ENCODE data around the gene TMEM54.

TMEM54 gene

GRCh38 chr1:32948390-32948722 lies 47.2 kb upstream of the TMEM54 start:
- DNase-seq (ENCODE audit: low read depth in 1 of 2, low spot score in 1 of 2), result no peak
- TF ChIP-seq SPI1 (IDR thresholded peaks at IDR 0.05; ENCODE audit: borderline replicate concordance, low read depth) (no peak), GABPA (IDR thresholded peaks at IDR 0.05; ENCODE audit: low read depth) (no peak), REST (IDR thresholded peaks at IDR 0.05; ENCODE audit: insufficient replicate concordance, low read depth) (no peak), POLR2AphosphoS5 (IDR thresholded peaks at IDR 0.05; ENCODE audit: low read depth) (no peak), CTCF (IDR thresholded peaks at IDR 0.05; ENCODE audit: insufficient read depth, low read length) (no peak)
- Histone ChIP-seq H3K27me3 (ENCODE audit: insufficient read depth, poor library complexity, severe bottlenecking) (no peaks in the 10 kb centered on the region), H3K27ac (replicated peaks) (no peak overlapping the region), H3K4me3 (replicated peaks; ENCODE audit: insufficient read depth, low read length) (no peak overlapping the region)

GRCh38 chr1:32947669-32948389 lies 46.6 kb upstream of the TMEM54 start:
- Histone ChIP-seq H3K27ac (replicated peaks) (no peak overlapping the region), H3K27me3 (ENCODE audit: insufficient read depth, poor library complexity, severe bottlenecking) (no peaks in the 10 kb centered on the region), H3K4me3 (replicated peaks; ENCODE audit: insufficient read depth, low read length) (no peak overlapping the region)
- TF ChIP-seq CTCF (IDR thresholded peaks at IDR 0.05; ENCODE audit: insufficient read depth, low read length) (no peak), SPI1 (IDR thresholded peaks at IDR 0.05; ENCODE audit: borderline replicate concordance, low read depth) (no peak), POLR2AphosphoS5 (IDR thresholded peaks at IDR 0.05; ENCODE audit: low read depth) (no peak), REST (IDR thresholded peaks at IDR 0.05; ENCODE audit: insufficient replicate concordance, low read depth) (no peak), GABPA (IDR thresholded peaks at IDR 0.05; ENCODE audit: low read depth) (no peak)
- no peak for DNase-seq (ENCODE audit: low read depth in 1 of 2, low spot score in 1 of 2)

GRCh38 chr1:32946413-32946812 lies 45.2 kb upstream of the TMEM54 start:
- Histone ChIP-seq H3K27me3 (ENCODE audit: insufficient read depth, poor library complexity, severe bottlenecking) (no peaks in the 10 kb centered on the region), H3K27ac (replicated peaks) (no peak overlapping the region), H3K4me3 (replicated peaks; ENCODE audit: insufficient read depth, low read length) (no peak overlapping the region)
- DNase-seq (ENCODE audit: low read depth in 1 of 2, low spot score in 1 of 2), result no peak
- TF ChIP-seq POLR2AphosphoS5 (IDR thresholded peaks at IDR 0.05; ENCODE audit: low read depth), result no peak
- no peak for TF ChIP-seq SPI1 (IDR thresholded peaks at IDR 0.05; ENCODE audit: borderline replicate concordance, low read depth)
- TF ChIP-seq GABPA (IDR thresholded peaks at IDR 0.05; ENCODE audit: low read depth), result no peak
- TF ChIP-seq CTCF (IDR thresholded peaks at IDR 0.05; ENCODE audit: insufficient read depth, low read length), result no peak
- TF ChIP-seq REST (IDR thresholded peaks at IDR 0.05; ENCODE audit: insufficient replicate concordance, low read depth), result no peak
